K562 (cell line): ENCODE measurements around the gene PDZD8. TPM values are rescaled to one million over a fixed set of nuclear protein-coding genes. Genes with fewer than 3 reads are reported as not detected.

Source experiments
- CHD7 ChIP-seq: fragments of 200-600 bp; sonication (generic); IDR thresholded peaks from one replicate; pipeline ENCODE4 v1.6.1; 2012; ENCODE audit warnings: mild to moderate bottlenecking, low read depth, low read length, inconsistent platforms
- EZH2 ChIP-seq: IDR thresholded peaks from 2 replicates; pipeline ENCODE4 v1.6.1; 2012; ENCODE audit warnings: low read depth, mild to moderate bottlenecking, inconsistent platforms, low read length, borderline replicate concordance
- NELFE ChIP-seq: IDR thresholded peaks from 2 replicates; pipeline ENCODE4 v1.6.1; 2011; ENCODE audit warnings: mild to moderate bottlenecking; ENCODE audit not compliant: insufficient read depth, insufficient read length
- NRF1 ChIP-seq, 2 experiments: fragments of 450-650 bp; IDR thresholded peaks in 1 of 2; conservative IDR thresholded peaks in 1 of 2; 2 replicates each; pipeline ENCODE4 v1.6.1; 2014; ENCODE audit warnings: mild to moderate bottlenecking in 2 of 2
- RREB1 ChIP-seq: fragments of 250-450 bp; sonication (Bioruptor Pico); IDR thresholded peaks from 2 replicates; pipeline ENCODE4 v1.4.0; 2020
- SMAD2 ChIP-seq: fragments of 150-350 bp; IDR thresholded peaks from 2 replicates; pipeline ENCODE4 v1.6.1; 2014; ENCODE audit warnings: low read depth, mild to moderate bottlenecking, low read length
- TEAD1 ChIP-seq, 2 experiments: fragments of 450-650 bp in 1 of 2; sonication (generic) in 1 of 2; formaldehyde crosslinking; IDR thresholded peaks; 2 replicates each; pipeline versions ENCODE4 v1.4.0 to v1.8.0; 2020 to 2022; ENCODE audit warnings: mild to moderate bottlenecking in 2 of 2, missing genetic modification reagents in 1 of 2
- polyA plus RNA-seq, 8 experiments: library from polyadenylated mRNA; depleted of rRNA in 4 of 8; stranded (reverse) in 5 of 8; unstranded in 3 of 8; fragments of >200 nt; fragmentation: Nextera tagmentation in 2 of 8; fragmentation: Illumina TruSeq in 1 of 8; extraction: Ambion mirVana in 2 of 8; extraction: Trizol in 1 of 8; gene quantifications; 2 replicates each; pipeline versions ENCODE4 v1.2.1 to v1.2.3, GENCODE V29; 2011 to 2014; ENCODE audit warnings: inconsistent platforms in 1 of 8, missing spikeins in 1 of 8
- total RNA-seq, 7 experiments: library from RNA; depleted of rRNA in 6 of 7; stranded (reverse); fragments of >200 nt in 6 of 7; fragmentation: Illumina TruSeq in 2 of 7; extraction: Trizol in 2 of 7; gene quantifications; 2 replicates each; pipeline versions ENCODE4 v1.2.1 to v1.2.3, GENCODE V29; 2011 to 2021; ENCODE audit warnings: low replicate concordance in 1 of 7

Gene PDZD8
- total and polyA plus RNA-seq, 9 of the 15 experiments (the other 6 are each of a cell fraction or from before 2014, with no cell fraction given): 5.5 to 53.4 (median 36.8) TPM

GRCh38 chr10:117355072-117355471 lies 20.2 kb downstream of the PDZD8 start (continued):
- TF ChIP-seq CHD7: no peak
- no peak for TF ChIP-seq TEAD1 (CRISPR knock-in tag; IDR thresholded peaks at IDR 0.05)
- no peak for TF ChIP-seq EZH2
- TF ChIP-seq NRF1 (conservative IDR thresholded peaks at IDR 0.05 in 1 of 2, IDR thresholded peaks at IDR 0.05 in 1 of 2): no peak
- no peak for TF ChIP-seq RREB1
- no peak for TF ChIP-seq SMAD2
- TF ChIP-seq NELFE: no peak
